OCI-LY1 (cell line): ENCODE results near the gene GFRA4.

Experiments used
- EZH2 ChIP-seq: fragments of 200-600 bp; sonication (generic), shearing (Covaris generic); IDR thresholded peaks from 2 replicates; pipeline ENCODE4 v1.8.0; 2017; ENCODE audit warnings: borderline replicate concordance, mixed run types, mild to moderate bottlenecking, antibody characterized with exemption, low read length, moderate library complexity, mixed read lengths
- TF ChIP-seq, protein P1 (sequence below): fragments of 200-600 bp; sonication (generic), shearing (Covaris generic); IDR thresholded peaks from 2 replicates; pipeline ENCODE4 v1.5.1; 2017; ENCODE audit warnings: mild to moderate bottlenecking, antibody characterized with exemption, low read length, moderate library complexity, mixed read lengths

DNA sequence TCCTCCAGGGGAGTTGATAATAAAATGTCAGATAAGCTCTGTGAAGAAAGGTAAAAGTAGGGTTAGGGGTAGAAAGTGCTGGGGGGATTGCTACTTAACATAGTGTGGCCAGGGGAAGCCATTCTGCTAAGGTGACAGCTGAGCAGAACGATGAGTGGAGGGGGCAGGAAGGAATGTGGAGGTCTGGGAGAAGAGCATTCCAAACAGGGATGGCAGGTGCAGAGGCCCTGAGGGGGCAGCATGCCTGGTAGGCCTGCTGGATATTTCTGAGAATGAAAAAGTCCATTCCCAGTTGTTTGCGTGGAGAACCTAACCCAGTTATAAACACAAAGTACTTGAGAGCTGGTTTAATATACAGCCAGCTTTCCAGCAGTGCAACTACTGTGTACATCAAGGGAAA lies 9.3 kb downstream of the GFRA4 start:
- TF ChIP-seq, protein P1, sequence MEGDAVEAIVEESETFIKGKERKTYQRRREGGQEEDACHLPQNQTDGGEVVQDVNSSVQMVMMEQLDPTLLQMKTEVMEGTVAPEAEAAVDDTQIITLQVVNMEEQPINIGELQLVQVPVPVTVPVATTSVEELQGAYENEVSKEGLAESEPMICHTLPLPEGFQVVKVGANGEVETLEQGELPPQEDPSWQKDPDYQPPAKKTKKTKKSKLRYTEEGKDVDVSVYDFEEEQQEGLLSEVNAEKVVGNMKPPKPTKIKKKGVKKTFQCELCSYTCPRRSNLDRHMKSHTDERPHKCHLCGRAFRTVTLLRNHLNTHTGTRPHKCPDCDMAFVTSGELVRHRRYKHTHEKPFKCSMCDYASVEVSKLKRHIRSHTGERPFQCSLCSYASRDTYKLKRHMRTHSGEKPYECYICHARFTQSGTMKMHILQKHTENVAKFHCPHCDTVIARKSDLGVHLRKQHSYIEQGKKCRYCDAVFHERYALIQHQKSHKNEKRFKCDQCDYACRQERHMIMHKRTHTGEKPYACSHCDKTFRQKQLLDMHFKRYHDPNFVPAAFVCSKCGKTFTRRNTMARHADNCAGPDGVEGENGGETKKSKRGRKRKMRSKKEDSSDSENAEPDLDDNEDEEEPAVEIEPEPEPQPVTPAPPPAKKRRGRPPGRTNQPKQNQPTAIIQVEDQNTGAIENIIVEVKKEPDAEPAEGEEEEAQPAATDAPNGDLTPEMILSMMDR, result no peak
- TF ChIP-seq EZH2, result no peak
